WTC11 (cell line): Measurements from ENCODE around the gene ZNF217. TPM values are rescaled to one million over a fixed set of nuclear protein-coding genes. Genes with fewer than 3 reads are reported as not detected.
A peak's percentile ranks its signal among the peaks of the same experiment; 100 is the strongest.

Source experiments
- ATAC-seq: fragments of 200-7000 bp; cut with Tn5 transposase; 2 replicates; pipeline ENCODE4 v1.10.0; 2021; ENCODE audit warnings: mild to moderate bottlenecking, moderate library complexity
- CTCF ChIA-PET: fragments of 300-600 bp; sonication (Branson Sonifier 250); formaldehyde crosslinking; loops from one replicate; lab custom pipeline; 2021; ENCODE audit warnings: antibody characterized with exemption; lab: Charles Lee
- POLR2A ChIA-PET: fragments of 350-600 bp; sonication (Branson Sonifier 250); formaldehyde crosslinking; loops from one replicate; lab custom pipeline; 2021; ENCODE audit warnings: antibody characterized with exemption; lab: Charles Lee
- DNase-seq: peaks from one replicate; pipeline ENCODE4 v3.0.0; 2021; ENCODE audit warnings: low spot score
- H3K27ac Mint-ChIP-seq: 2 replicates; pipeline ENCODE4 v1.8.0; 2021; ENCODE audit warnings: mixed read lengths
- H3K27me3 Mint-ChIP-seq: 2 replicates; pipeline ENCODE4 v1.8.0; 2021; ENCODE audit warnings: low read depth, mild to moderate bottlenecking, moderate library complexity, mixed read lengths
- H3K36me3 Mint-ChIP-seq: 2 replicates; pipeline ENCODE4 v1.8.0; 2021; ENCODE audit warnings: mixed read lengths
- H3K4me1 Mint-ChIP-seq: 2 replicates; pipeline ENCODE4 v1.8.0; 2022; ENCODE audit warnings: mixed read lengths
- H3K4me3 Mint-ChIP-seq: 2 replicates; pipeline ENCODE4 v1.8.0; 2021; ENCODE audit warnings: mild to moderate bottlenecking, moderate library complexity, mixed read lengths
- H3K9me3 Mint-ChIP-seq: 2 replicates; pipeline ENCODE4 v1.8.0; 2021; ENCODE audit warnings: mixed read lengths
- ATF1 ChIP-seq: sonication (generic); formaldehyde crosslinking; IDR thresholded peaks from 2 replicates; pipeline ENCODE4 v1.8.1; 2023; ENCODE audit warnings: mild to moderate bottlenecking, moderate library complexity, missing genetic modification reagents
- CREB1 ChIP-seq: sonication (generic); formaldehyde crosslinking; IDR thresholded peaks from 2 replicates; pipeline ENCODE4 v1.8.0; 2023; ENCODE audit warnings: mild to moderate bottlenecking, missing genetic modification reagents
- CTCF ChIP-seq: fragments of 200-600 bp; IDR thresholded peaks from 2 replicates; pipeline ENCODE4 v1.8.0; 2022; ENCODE audit warnings: antibody characterized with exemption
- ELF4 ChIP-seq: sonication (generic); formaldehyde crosslinking; IDR thresholded peaks from 2 replicates; pipeline ENCODE4 v1.8.1; 2022; ENCODE audit warnings: low read depth, mild to moderate bottlenecking, moderate library complexity, missing genetic modification reagents
- FOXJ3 ChIP-seq: sonication (generic); formaldehyde crosslinking; IDR thresholded peaks from 2 replicates; pipeline ENCODE4 v1.9.0; 2021; ENCODE audit warnings: missing genetic modification reagents, mild to moderate bottlenecking, borderline replicate concordance
- FOXK1 ChIP-seq: sonication (generic); formaldehyde crosslinking; IDR thresholded peaks from 2 replicates; pipeline ENCODE4 v1.8.0; 2022; ENCODE audit warnings: mild to moderate bottlenecking, moderate library complexity, missing genetic modification reagents
- FOXP1 ChIP-seq: sonication (generic); formaldehyde crosslinking; IDR thresholded peaks from 2 replicates; pipeline ENCODE4 v1.8.0; 2022; ENCODE audit warnings: missing genetic modification reagents, mild to moderate bottlenecking, moderate library complexity, borderline replicate concordance
- FOXP4 ChIP-seq: sonication (generic); formaldehyde crosslinking; IDR thresholded peaks from 2 replicates; pipeline ENCODE4 v1.8.0; 2022; ENCODE audit warnings: mild to moderate bottlenecking, missing genetic modification reagents
- MXD4 ChIP-seq: fragments of 250-450 bp; sonication (Bioruptor Pico); IDR thresholded peaks from 2 replicates; pipeline ENCODE4 v1.8.0; 2021; ENCODE audit warnings: mild to moderate bottlenecking, moderate library complexity, borderline replicate concordance
- NFE2L1 ChIP-seq: sonication (generic); formaldehyde crosslinking; IDR thresholded peaks from 2 replicates; pipeline ENCODE4 v1.8.1; 2023; ENCODE audit warnings: missing genetic modification reagents
- NR2C2 ChIP-seq: sonication (generic); formaldehyde crosslinking; IDR thresholded peaks from 2 replicates; pipeline ENCODE4 v1.8.0; 2022; ENCODE audit warnings: mild to moderate bottlenecking, missing genetic modification reagents
- RORB ChIP-seq: fragments of 250-450 bp; sonication (Bioruptor Pico); IDR thresholded peaks from 2 replicates; pipeline ENCODE4 v1.9.0; 2021; ENCODE audit warnings: mild to moderate bottlenecking
- SMAD3 ChIP-seq: sonication (generic); formaldehyde crosslinking; IDR thresholded peaks from 2 replicates; pipeline ENCODE4 v1.8.0; 2022; ENCODE audit warnings: missing genetic modification reagents, mild to moderate bottlenecking, borderline replicate concordance
- SMAD4 ChIP-seq: sonication (generic); formaldehyde crosslinking; IDR thresholded peaks from 2 replicates; pipeline ENCODE4 v1.8.0; 2022; ENCODE audit warnings: mild to moderate bottlenecking, missing genetic modification reagents
- TCF7 ChIP-seq: sonication (generic); formaldehyde crosslinking; IDR thresholded peaks from 2 replicates; pipeline ENCODE4 v1.8.0; 2022; ENCODE audit warnings: mild to moderate bottlenecking, low read depth, missing genetic modification reagents, moderate library complexity
- TP53 ChIP-seq: sonication (generic); formaldehyde crosslinking; IDR thresholded peaks from 2 replicates; pipeline ENCODE4 v1.8.1; 2023; ENCODE audit warnings: mild to moderate bottlenecking, missing genetic modification reagents
- ZBTB43 ChIP-seq: sonication (generic); formaldehyde crosslinking; IDR thresholded peaks from 2 replicates; pipeline ENCODE4 v1.8.1; 2023; ENCODE audit warnings: mild to moderate bottlenecking, missing genetic modification reagents
- ZNF121 ChIP-seq: sonication (generic); formaldehyde crosslinking; IDR thresholded peaks from 2 replicates; pipeline ENCODE4 v1.8.0; 2023; ENCODE audit warnings: missing genetic modification reagents
- ZNF138 ChIP-seq: sonication (generic); formaldehyde crosslinking; conservative IDR thresholded peaks from 2 replicates; pipeline ENCODE4 v1.8.1; 2022; ENCODE audit warnings: mild to moderate bottlenecking, moderate library complexity, missing genetic modification reagents
- ZNF232 ChIP-seq: sonication (generic); formaldehyde crosslinking; IDR thresholded peaks from 2 replicates; pipeline ENCODE4 v1.8.0; 2022; ENCODE audit warnings: mild to moderate bottlenecking, missing genetic modification reagents
- ZNF263 ChIP-seq: sonication (generic); formaldehyde crosslinking; IDR thresholded peaks from 2 replicates; pipeline ENCODE4 v1.8.1; 2022; ENCODE audit warnings: low read depth, mild to moderate bottlenecking, moderate library complexity, missing genetic modification reagents
- ZNF423 ChIP-seq: fragments of 250-450 bp; sonication (Bioruptor Pico); IDR thresholded peaks from 2 replicates; pipeline ENCODE4 v2.1.2; 2022; ENCODE audit warnings: mild to moderate bottlenecking, moderate library complexity
- total RNA-seq: library from RNA; stranded (reverse); gene quantifications from 3 replicates; pipeline ENCODE4 v1.2.3, GENCODE V29; 2021

The ZNF217 gene
- total RNA-seq, 1 experiment from 2014 or later, result 75.6 TPM

DNA sequence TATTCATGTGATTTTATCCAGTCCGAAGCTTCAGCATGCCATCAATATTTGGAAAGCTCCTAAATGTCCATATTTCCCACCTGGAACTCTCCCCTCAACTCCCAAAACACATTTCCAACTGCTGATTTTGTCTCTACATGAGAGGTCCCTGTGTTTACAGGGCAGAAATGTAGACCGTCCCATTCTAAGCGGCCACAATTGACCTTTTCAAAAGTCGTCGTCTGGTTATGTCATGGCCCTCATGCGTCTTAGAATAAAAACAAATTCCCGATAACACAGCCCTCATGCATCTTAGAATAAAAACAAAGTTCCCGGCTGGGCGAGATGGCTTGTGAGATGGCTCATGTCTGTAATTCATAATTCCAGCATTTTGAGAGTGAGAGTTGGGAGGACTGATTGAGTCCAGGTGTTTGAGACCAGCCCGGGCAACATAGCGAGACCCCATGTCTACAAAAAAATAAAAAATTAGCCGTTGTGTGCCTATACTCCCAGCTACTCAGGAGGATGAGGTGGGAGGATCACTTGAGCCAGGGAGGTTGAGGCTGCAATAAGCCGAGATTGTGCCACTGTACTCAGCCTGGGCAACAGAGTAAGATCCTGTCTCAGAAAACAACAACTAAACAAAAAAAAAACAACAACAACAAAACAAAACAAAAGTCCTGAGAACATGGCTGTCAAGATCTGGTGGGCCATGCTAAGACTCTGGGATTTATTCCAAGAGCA is 6.4 kb upstream of the ZNF217 start:
- no peaks in the 10 kb centered on the region for H3K9me3 Mint-ChIP-seq
- H3K36me3 Mint-ChIP-seq, result no peaks in the 10 kb centered on the region
- ATAC-seq, result no peak
- CTCF ChIA-PET, result no interaction called here
- TF ChIP-seq ATF1 (no peak), ZNF121 (CRISPR knock-in tag) (0 out of 2 replicates have a peak, but pooled peaks have one; percentile 51)
- peaks cover 48% of the 10 kb centered on the region for H3K4me1 Mint-ChIP-seq
- no peak overlapping the region for H3K4me3 Mint-ChIP-seq
- H3K27me3 Mint-ChIP-seq, result no peaks in the 10 kb centered on the region
- POLR2A ChIA-PET, result no interaction called here
- no peak for DNase-seq
- peak overlapping the region; percentile 22 for H3K27ac Mint-ChIP-seq

DNA sequence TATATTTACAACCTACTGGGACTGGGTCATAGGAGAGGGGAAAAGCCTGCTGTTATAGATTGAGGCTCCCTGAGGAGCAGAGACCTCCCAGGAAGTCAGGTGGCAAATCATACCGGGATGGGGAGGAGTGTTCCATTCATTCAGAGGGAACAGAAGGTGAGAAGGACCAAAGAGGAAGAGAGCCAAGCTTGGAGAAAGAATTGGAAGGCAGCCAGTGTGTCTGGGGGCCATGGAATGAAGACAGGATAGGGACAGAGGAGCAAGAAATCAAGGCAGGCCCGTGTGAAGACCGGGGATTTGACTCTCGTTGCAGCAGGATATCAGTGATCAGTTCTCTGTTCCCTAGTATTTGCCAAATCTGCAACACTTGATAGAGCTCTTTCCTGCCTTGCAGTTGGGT is 5.7 kb upstream of the ZNF217 start:
- H3K27ac Mint-ChIP-seq, result peak overlapping the region; percentile 18; the same call in 1 of the 2 replicates
- CTCF ChIA-PET, result interaction anchor here (1.1 kb wide), 1 partner anchor 12 kb away, joined by 3 read pairs; no protein-coding TSS in a partner anchor

DNA sequence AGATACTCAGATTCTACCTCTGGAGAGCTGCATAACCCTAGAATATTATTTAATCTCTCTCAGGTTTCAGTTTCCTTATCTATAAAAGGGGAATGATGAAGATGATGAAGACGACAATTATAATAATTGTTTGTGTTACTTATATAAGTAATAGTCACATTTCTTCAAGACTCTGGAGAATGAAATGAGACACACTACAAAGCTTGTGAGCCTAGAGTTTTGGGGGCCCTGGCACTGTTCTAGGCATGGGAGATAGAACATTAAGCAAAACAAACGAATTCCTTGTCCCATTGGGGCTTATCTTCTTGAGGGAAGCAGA is 5.4 kb upstream of the ZNF217 start:
- DNase-seq (no peak), ATAC-seq (no peak)
- no peaks in the 10 kb centered on the region for H3K9me3 Mint-ChIP-seq
- no peaks in the 10 kb centered on the region for H3K27me3 Mint-ChIP-seq
- CTCF ChIA-PET, result interaction anchor here (1.1 kb wide), 1 partner anchor 13 kb away, joined by 3 read pairs; no protein-coding TSS in a partner anchor
- peaks cover 50% of the 10 kb centered on the region for H3K4me1 Mint-ChIP-seq
- H3K27ac Mint-ChIP-seq, result no peak overlapping the region
- no peak overlapping the region for H3K4me3 Mint-ChIP-seq
- H3K36me3 Mint-ChIP-seq, result no peaks in the 10 kb centered on the region
- TF ChIP-seq ZNF138 (CRISPR knock-in tag) (no peak), ZNF263 (CRISPR knock-in tag) (no peak), ELF4 (CRISPR knock-in tag) (no peak), FOXP1 (CRISPR knock-in tag) (no peak), FOXK1 (CRISPR knock-in tag) (no peak), NFE2L1 (CRISPR knock-in tag) (no peak), RORB (CRISPR knock-in tag) (no peak), NR2C2 (CRISPR knock-in tag) (no peak), TP53 (CRISPR knock-in tag) (no peak), SMAD3 (CRISPR knock-in tag) (no peak), TCF7 (CRISPR knock-in tag) (no peak), SMAD4 (CRISPR knock-in tag) (no peak), ZNF232 (no peak), MXD4 (no peak), FOXJ3 (CRISPR knock-in tag) (no peak), FOXP4 (CRISPR knock-in tag) (no peak), CTCF (no peak), ZBTB43 (CRISPR knock-in tag) (no peak)
- POLR2A ChIA-PET, result no interaction called here

More for the DNA sequence above, 5.7 kb upstream of the ZNF217 start:
- no peaks in the 10 kb centered on the region for H3K27me3 Mint-ChIP-seq
- no peaks in the 10 kb centered on the region for H3K9me3 Mint-ChIP-seq
- POLR2A ChIA-PET, result no interaction called here
- ATAC-seq, result peak; percentile 19; the same call in 1 of the 2 replicates
- H3K36me3 Mint-ChIP-seq, result no peaks in the 10 kb centered on the region
- DNase-seq, result no peak
- TF ChIP-seq CREB1 (CRISPR knock-in tag) (no peak), ZNF423 (0 out of 2 replicates have a peak, but pooled peaks have one; percentile 40)
- H3K4me1 Mint-ChIP-seq, result peaks cover 50% of the 10 kb centered on the region
- no peak overlapping the region for H3K4me3 Mint-ChIP-seq
